Aorta (tissue), 5 donors: ENCODE data around the gene EFHC1. TPM values are rescaled to one million over a fixed set of nuclear protein-coding genes. Genes with fewer than 3 reads are reported as not detected.
"Not testable (repeated sequence)": the region's sequence is repeated elsewhere in the genome, so short reads cannot be mapped to it uniquely, and the experiment has no call there.

Source experiments
- ATAC-seq: fragments of 200-7000 bp; cut with Tn5 transposase; one replicate; pipeline ENCODE4 v1.9.1; 2022; ENCODE audit warnings: moderate library complexity; ENCODE audit not compliant: low FRiP score
- DNase-seq, 2 donors: peaks; one replicate each; pipeline ENCODE4 v3.0.0-alpha.2; 2020
- H3K27ac ChIP-seq, 2 donors: one replicate each; pipeline ENCODE4 v1.5.1; 2013; ENCODE audit warnings: low read length in 2 of 2, mild to moderate bottlenecking in 2 of 2, moderate library complexity in 2 of 2, control low read depth in 1 of 2, inconsistent platforms in 1 of 2, low read depth in 1 of 2
- H3K27me3 ChIP-seq, 2 donors: one replicate each; pipeline ENCODE4 v1.6.1; 2013; ENCODE audit warnings: control low read depth in 1 of 2, low read length in 1 of 2, mild to moderate bottlenecking in 1 of 2, moderate library complexity in 1 of 2; ENCODE audit not compliant: insufficient read depth in 2 of 2, control insufficient read depth in 1 of 2
- H3K36me3 ChIP-seq, 2 donors: one replicate each; pipeline ENCODE4 v1.6.1; 2013; ENCODE audit warnings: control low read depth in 1 of 2, low read length in 1 of 2, mild to moderate bottlenecking in 1 of 2; ENCODE audit not compliant: insufficient read depth in 2 of 2, control insufficient read depth in 1 of 2
- H3K4me1 ChIP-seq, 2 donors: one replicate each; pipeline ENCODE4 v1.6.1; 2013; ENCODE audit warnings: low read length in 2 of 2, control low read depth in 1 of 2, mild to moderate bottlenecking in 1 of 2, moderate library complexity in 1 of 2; ENCODE audit not compliant: insufficient read depth in 2 of 2, control insufficient read depth in 1 of 2
- H3K4me3 ChIP-seq, 2 donors: one replicate each; pipeline ENCODE4 v1.5.1; 2013; ENCODE audit warnings: low read length in 2 of 2, control low read depth in 1 of 2, mild to moderate bottlenecking in 1 of 2
- H3K9me3 ChIP-seq: one replicate; pipeline ENCODE4 v1.6.1; 2013; ENCODE audit warnings: mild to moderate bottlenecking, low read length; ENCODE audit not compliant: control insufficient read depth
- WGBS, 2 donors: extraction: QIAGEN DNeasy Blood & Tissue Kit; methylation state at CpG; one replicate each; pipeline ENCODE4 v1.1.7; 2013; 5-methylcytosine and 5-hydroxymethylcytosine counted together
- intact Hi-C, 2 donors: fragments of 100-400 bp; cut with DNase I; formaldehyde crosslinking; loops; one replicate each; pipeline versions ENCODE4 v1.14.2 to v1.15.0; 2022
- polyA plus RNA-seq, 2 donors: library from polyadenylated mRNA; stranded (reverse); fragments of 200-250 nt; gene quantifications; one replicate each; pipeline ENCODE4 v1.2.3, GENCODE V29; 2013
- total RNA-seq, 2 donors: library from RNA; stranded (reverse); fragmentation: NEBNext Ultra II Directional; extraction: Animal tissue kit (Norgen Biotek cat#: 25700); gene quantifications; one replicate each; pipeline ENCODE4 v1.2.1, GENCODE V29; 2021
- donor health status: healthy with polysubstance abuse.
- donor health status: Bipolar disorder and iron deficiency.
- donor health status: DM: no; HTN: no; CAD: no.
- donor health status: DM: no; HTN: no; CAD: no.
- donor health status: DM: yes; HTN: yes; CAD: no.

The EFHC1 gene
- total and polyA plus RNA-seq, 4 donors = 3.0 to 51.5 (median 21.1) TPM

DNA sequence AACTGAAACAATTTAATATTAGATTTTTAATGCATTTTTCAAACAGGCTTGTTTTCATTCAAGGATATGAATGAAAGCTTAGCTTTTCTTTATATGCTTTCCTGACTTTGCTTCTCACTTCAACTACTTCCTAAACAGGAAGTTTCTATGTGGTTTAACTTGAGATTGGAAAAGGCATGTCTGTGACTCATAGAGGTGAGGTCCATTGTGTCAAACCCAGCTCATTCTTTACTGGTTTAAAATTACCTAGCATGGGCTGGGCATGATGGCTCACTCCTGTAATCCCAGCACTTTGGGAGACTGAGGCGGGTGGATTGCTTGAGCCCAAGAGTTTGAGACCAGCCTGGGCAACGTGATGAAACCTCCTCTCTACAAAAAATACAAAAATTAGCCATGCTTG is 34.4 kb downstream of the EFHC1 start:
- intact Hi-C loops = no loop called here
- Histone ChIP-seq H3K9me3 (no peaks in the 10 kb centered on the region), H3K4me3 (no peak overlapping the region), H3K4me1 (no peaks in the 10 kb centered on the region), H3K27me3 (no peaks in the 10 kb centered on the region), H3K27ac (no peak overlapping the region), H3K36me3 (no peaks in the 10 kb centered on the region)
- ATAC-seq = no peak
- DNase-seq = no peak
- 63 to 95% methylated on average over 2 of the region's 2 CpGs for WGBS, 2 donors

DNA sequence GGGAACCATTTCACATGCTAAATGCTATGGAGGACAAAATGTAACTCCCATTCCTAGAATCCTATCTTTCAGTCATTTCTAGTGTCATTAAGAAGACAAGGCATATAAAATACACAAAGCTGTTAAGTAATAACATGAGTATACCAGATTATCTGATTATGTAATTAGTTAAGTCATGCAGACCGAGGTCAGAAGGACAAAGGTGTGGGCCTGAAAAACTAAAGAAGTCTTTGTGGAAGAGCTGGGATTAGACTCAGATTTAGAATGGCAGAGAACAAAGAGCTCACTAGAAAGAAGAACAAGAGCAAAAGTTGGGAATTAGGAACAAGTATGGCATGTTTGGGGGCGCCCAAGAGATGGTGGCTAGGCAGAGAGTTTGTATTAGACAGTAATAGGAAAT is 37.0 kb downstream of the EFHC1 start:
- Histone ChIP-seq H3K4me1 (no peaks in the 10 kb centered on the region), H3K27me3 (no peaks in the 10 kb centered on the region), H3K4me3 (no peak overlapping the region), H3K36me3 (no peaks in the 10 kb centered on the region), H3K27ac (no peak overlapping the region), H3K9me3 (no peaks in the 10 kb centered on the region)
- intact Hi-C loops = no loop called here
- ATAC-seq = no peak
- no peak for DNase-seq
- 97 to 98% methylated on average over 2 of the region's 2 CpGs for WGBS, 2 donors

GRCh38 chr6:52461194-52461593 is 41.1 kb downstream of the EFHC1 start:
- H3K27ac ChIP-seq, H3K4me3 ChIP-seq, ATAC-seq, intact Hi-C loops, H3K27me3 ChIP-seq, DNase-seq, H3K9me3 ChIP-seq, H3K36me3 ChIP-seq, H3K4me1 ChIP-seq: not testable (repeated sequence)
- WGBS, 2 donors = 88 to 91% methylated on average over 2 of the region's 2 CpGs

- H3K36me3 ChIP-seq = no peaks in the 10 kb centered on the region
- H3K4me1 ChIP-seq = no peaks in the 10 kb centered on the region
- 94 to 95% methylated on average over 4 of the region's 4 CpGs for WGBS, 2 donors
- ATAC-seq = no peak
- H3K27me3 ChIP-seq = no peaks in the 10 kb centered on the region
- no peaks in the 10 kb centered on the region for H3K9me3 ChIP-seq
- no peak overlapping the region for H3K4me3 ChIP-seq
- no peak overlapping the region for H3K27ac ChIP-seq
- intact Hi-C loops = no loop called here
- DNase-seq = no peak
These were observed 54.0 kb downstream of the EFHC1 start for GRCh38 chr6:52474173-52474572.

DNA sequence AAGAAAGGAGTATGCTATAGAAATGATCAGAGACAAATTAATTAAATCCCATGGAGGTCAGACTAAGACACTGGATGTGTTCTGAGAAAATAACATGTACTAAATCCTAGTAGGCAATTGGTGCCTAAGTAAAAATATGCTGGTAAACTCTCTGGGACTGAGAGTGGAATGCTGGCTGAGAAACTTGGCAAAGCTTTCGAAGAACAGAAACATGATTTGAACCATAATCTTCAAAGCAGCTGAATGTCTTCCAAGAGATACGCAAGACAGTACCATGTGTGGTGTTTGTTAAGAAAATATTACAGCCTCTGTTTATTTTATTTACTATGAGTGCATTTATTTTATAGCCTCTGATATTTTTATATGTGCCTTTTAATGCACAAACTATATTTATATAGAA is 55.2 kb downstream of the EFHC1 start:
- Histone ChIP-seq H3K4me3 (no peak overlapping the region), H3K36me3 (no peaks in the 10 kb centered on the region), H3K9me3 (no peaks in the 10 kb centered on the region), H3K27ac (no peak overlapping the region), H3K4me1 (no peaks in the 10 kb centered on the region), H3K27me3 (no peaks in the 10 kb centered on the region)
- no peak for ATAC-seq
- 3 to 7% methylated on average over 2 of the region's 2 CpGs for WGBS, 2 donors
- intact Hi-C loops = no loop called here
- no peak for DNase-seq

DNA sequence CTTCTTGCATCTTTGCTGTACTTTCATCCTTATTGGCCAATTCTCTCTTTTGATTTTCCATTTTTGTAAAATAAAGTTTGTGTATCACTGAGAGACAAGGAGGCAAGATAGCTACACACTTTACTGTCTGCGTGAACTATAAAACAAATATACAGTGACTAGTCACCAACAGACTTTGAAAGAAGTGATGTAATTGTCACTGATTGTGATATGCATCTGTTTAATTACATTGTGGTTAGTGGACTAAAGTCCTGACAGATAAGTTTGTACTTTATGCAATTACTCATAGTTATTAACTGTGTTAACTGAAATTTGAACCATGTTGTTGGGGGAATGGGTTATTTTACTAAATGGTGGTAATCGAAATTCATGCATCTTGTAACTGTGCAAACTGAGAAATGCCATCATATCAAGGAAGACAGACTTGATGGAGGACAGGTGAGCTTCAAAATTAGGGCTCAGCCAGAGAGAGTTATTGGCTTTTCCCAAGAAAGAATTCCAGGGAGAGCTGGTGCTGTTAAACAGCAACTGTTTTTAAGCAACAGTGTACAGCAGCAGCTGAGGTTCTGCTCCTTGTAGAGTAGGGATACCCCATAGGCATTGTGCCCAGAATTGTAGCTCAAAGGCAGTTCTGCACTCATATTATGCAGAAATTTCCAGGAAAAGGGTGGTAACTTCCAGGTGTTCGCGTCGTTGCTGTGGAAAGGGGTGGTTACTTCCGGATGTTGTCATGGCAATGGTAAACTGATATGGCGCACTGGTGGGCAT is 62.9 kb downstream of the EFHC1 start:
- no peak overlapping the region for H3K4me3 ChIP-seq
- no peaks in the 10 kb centered on the region for H3K27me3 ChIP-seq
- intact Hi-C loops = loop anchor here in 1 of 2 donors (5.0 kb wide), 1 partner anchor 56 kb away; no protein-coding TSS in a partner anchor
- H3K9me3 ChIP-seq = no peaks in the 10 kb centered on the region
- H3K36me3 ChIP-seq = no peaks in the 10 kb centered on the region
- 91 to 94% methylated on average over 7 of the region's 7 CpGs for WGBS, 2 donors
- ATAC-seq = no peak
- no peak overlapping the region for H3K27ac ChIP-seq
- DNase-seq = no peak
- H3K4me1 ChIP-seq = no peaks in the 10 kb centered on the region

DNA sequence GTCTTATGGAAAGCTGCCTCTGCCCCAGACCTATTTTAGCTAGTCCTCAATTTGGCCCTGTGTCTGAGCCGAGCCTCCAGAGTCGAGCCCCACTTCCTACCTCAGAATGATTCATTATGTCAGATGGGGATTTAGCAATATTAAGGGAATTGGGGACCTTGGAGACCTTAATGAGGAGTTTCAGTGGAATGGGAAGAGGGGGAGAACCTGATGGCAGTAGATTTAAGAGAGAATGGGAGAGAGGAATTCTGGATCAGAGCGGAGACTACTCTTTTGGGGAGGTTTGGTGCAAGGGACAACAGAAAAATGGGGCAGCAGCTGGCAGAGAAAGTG is 63.5 kb downstream of the EFHC1 start:
- 90 to 95% methylated on average over 3 of the region's 3 CpGs for WGBS, 2 donors

DNA sequence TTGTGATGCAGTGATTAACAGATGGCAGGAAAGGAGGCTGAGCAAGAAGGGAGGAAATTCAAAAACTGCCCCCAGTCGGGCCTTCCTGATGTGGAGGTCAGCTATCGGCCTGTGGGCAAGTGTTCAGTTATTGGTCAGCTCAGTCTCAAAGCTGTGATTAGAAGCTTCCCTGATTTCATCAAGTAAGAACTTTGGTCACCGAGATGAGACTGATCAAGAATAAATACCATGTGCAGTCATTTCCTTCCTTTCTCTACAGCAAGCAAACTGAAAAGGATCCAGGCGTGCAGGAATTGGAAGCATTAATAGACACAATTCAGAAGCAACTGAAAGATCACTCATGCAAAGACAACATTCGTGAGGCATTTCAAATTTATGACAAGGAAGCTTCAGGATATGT is 69.7 kb downstream of the EFHC1 start:
- no peak for DNase-seq
- ATAC-seq = no peak
- no peak overlapping the region for H3K4me3 ChIP-seq
- H3K36me3 ChIP-seq = no peaks in the 10 kb centered on the region
- WGBS, 2 donors = 85 to 90% methylated on average over 5 of the region's 5 CpGs
- H3K4me1 ChIP-seq = no peaks in the 10 kb centered on the region
- H3K27me3 ChIP-seq = no peaks in the 10 kb centered on the region
- H3K27ac ChIP-seq = no peak overlapping the region
- no peaks in the 10 kb centered on the region for H3K9me3 ChIP-seq
- intact Hi-C loops = loop anchor here in 1 of 2 donors (10.0 kb wide), 1 partner anchor 175 kb away; no protein-coding TSS in a partner anchor

More for the DNA sequence above, 63.5 kb downstream of the EFHC1 start:
- H3K27me3 ChIP-seq = no peaks in the 10 kb centered on the region
- intact Hi-C loops = loop anchor here in 1 of 2 donors (5.0 kb wide), 1 partner anchor 56 kb away; no protein-coding TSS in a partner anchor
- ATAC-seq (no peak), DNase-seq (no peak)
- H3K36me3 ChIP-seq = no peaks in the 10 kb centered on the region
- H3K27ac ChIP-seq = no peak overlapping the region
- no peaks in the 10 kb centered on the region for H3K9me3 ChIP-seq
- no peaks in the 10 kb centered on the region for H3K4me1 ChIP-seq
- no peak overlapping the region for H3K4me3 ChIP-seq
